A549 (cell line): Measurements from ENCODE around the gene POGK.
A peak's percentile ranks its signal among the peaks of the same experiment; 100 is the strongest.

Source experiments
- BHLHE40 ChIP-seq: IDR thresholded peaks from 2 replicates; pipeline ENCODE4 v1.6.1; 2012; ENCODE audit warnings: low read depth, low read length, inconsistent platforms
- GATA3 ChIP-seq: IDR thresholded peaks from 2 replicates; pipeline ENCODE4 v1.6.1; 2012; ENCODE audit warnings: borderline replicate concordance
- HEYL ChIP-seq: fragments of 250-450 bp; sonication (Bioruptor Pico); IDR thresholded peaks from 2 replicates; pipeline ENCODE4 v1.8.0; 2021; ENCODE audit warnings: mild to moderate bottlenecking, moderate library complexity
- MYC ChIP-seq: IDR thresholded peaks from 2 replicates; pipeline ENCODE4 v1.6.1; 2012; ENCODE audit warnings: mild to moderate bottlenecking, inconsistent platforms, low read length, improper control_type of control experiment, borderline replicate concordance
- POLR2A ChIP-seq: IDR thresholded peaks from 2 replicates; pipeline ENCODE4 v1.6.1; 2012; ENCODE audit warnings: mild to moderate bottlenecking, low read length
- SMC3 ChIP-seq: fragments of >200 bp; sonication (Bioruptor Twin); formaldehyde crosslinking; IDR thresholded peaks from 3 replicates; pipeline ENCODE4 v1.6.1; 2018; ENCODE audit warnings: inconsistent platforms
- TF ChIP-seq, protein P1 (sequence below): fragments of >200 bp; sonication (Bioruptor Twin); formaldehyde crosslinking; IDR thresholded peaks from 3 replicates; pipeline ENCODE4 v1.5.1; 2016

DNA sequence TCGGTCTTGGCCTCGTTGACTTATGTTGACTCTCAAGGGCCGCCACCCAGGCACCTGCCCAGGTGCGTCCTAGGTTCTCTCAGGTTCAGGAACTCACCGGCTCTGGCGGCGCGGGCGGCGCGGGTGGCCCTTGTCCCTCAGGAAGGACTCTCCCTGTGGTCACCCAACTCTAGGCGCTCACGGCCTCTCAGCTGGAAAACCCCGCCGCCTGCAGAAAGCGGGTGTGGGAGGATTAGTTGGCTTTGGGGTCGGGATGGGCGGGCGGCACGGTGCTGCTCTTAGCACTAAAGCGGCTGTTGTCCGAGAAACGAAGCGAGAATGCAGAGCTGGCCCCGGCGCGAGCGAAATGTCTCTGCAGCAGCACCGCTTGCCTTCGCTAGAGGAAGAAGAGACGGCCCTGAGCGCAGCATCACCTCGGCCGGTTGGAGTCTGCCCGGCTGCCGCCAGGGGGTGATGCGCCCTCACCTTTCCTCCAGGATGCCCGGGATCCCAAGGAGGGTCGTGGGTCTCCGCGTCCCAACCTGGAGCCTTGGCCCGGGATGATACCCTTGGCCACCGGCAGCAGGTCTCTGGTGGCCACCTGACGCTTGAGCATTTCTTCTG is 44.9 kb downstream of the POGK start:
- TF ChIP-seq, protein P1, sequence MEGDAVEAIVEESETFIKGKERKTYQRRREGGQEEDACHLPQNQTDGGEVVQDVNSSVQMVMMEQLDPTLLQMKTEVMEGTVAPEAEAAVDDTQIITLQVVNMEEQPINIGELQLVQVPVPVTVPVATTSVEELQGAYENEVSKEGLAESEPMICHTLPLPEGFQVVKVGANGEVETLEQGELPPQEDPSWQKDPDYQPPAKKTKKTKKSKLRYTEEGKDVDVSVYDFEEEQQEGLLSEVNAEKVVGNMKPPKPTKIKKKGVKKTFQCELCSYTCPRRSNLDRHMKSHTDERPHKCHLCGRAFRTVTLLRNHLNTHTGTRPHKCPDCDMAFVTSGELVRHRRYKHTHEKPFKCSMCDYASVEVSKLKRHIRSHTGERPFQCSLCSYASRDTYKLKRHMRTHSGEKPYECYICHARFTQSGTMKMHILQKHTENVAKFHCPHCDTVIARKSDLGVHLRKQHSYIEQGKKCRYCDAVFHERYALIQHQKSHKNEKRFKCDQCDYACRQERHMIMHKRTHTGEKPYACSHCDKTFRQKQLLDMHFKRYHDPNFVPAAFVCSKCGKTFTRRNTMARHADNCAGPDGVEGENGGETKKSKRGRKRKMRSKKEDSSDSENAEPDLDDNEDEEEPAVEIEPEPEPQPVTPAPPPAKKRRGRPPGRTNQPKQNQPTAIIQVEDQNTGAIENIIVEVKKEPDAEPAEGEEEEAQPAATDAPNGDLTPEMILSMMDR = peak; percentile 18; the same call in 1 of the 3 replicates
- no peak for TF ChIP-seq MYC
- TF ChIP-seq POLR2A = no peak
- no peak for TF ChIP-seq SMC3
- no peak for TF ChIP-seq HEYL (CRISPR knock-in tag)
- TF ChIP-seq GATA3 = no peak
- TF ChIP-seq BHLHE40 = no peak
